ENCODE data around the gene SIAH3.
"Not testable (repeated sequence)": the region's sequence is repeated elsewhere in the genome, so short reads cannot be mapped to it uniquely, and the experiment has no call there.

The SIAH3 gene

DNA sequence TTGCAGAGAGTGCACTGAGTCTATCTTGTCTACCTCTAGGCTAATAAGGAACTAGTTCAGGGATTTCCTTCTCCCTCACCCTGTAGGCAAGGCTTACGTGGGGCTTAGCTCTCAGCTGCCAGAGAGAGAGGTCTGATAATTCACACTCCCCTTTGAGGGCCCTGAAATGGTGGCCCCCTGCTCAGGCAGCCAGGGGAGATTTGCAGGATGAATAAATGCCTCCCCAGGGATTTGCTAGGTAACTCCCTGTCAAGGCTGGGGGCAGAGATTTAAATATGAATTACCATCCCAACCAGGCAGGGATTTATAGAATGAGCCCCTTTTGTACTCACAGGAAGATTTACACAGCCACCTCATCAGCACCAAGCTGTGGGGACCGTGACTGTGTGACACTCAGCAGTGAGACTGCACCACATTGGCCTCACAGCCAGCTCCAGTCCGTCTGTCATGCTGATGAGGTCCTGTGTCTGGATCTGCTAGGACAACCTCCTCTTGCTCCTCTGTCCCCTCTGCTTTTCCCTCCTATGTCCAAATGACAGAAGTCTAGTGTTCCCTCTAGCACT is 76.1 kb downstream of the SIAH3 start:
- Mint-ChIP-seq H3K36me3 (ENCODE audit: low read depth) (no peaks in the 10 kb centered on the region), H3K4me3 (no peak overlapping the region), H3K27me3 (ENCODE audit: low read depth) (peaks cover 10% of the 10 kb centered on the region), H3K9me3 (no peaks in the 10 kb centered on the region), H3K27ac (no peak overlapping the region), H3K4me1 (ENCODE audit: low read depth) (no peaks in the 10 kb centered on the region)
- no peak for DNase-seq (ENCODE audit: low spot score)

GRCh38 chr13:45773944-45774343 is 77.6 kb downstream of the SIAH3 start:
- no peak overlapping the region for H3K4me3 Mint-ChIP-seq
- no peaks in the 10 kb centered on the region for H3K4me1 Mint-ChIP-seq (ENCODE audit: low read depth)
- no peaks in the 10 kb centered on the region for H3K9me3 Mint-ChIP-seq
- H3K27me3 Mint-ChIP-seq (ENCODE audit: low read depth): peaks cover 13% of the 10 kb centered on the region
- no peak for DNase-seq (ENCODE audit: low spot score)
- no peaks in the 10 kb centered on the region for H3K36me3 Mint-ChIP-seq (ENCODE audit: low read depth)
- H3K27ac Mint-ChIP-seq: no peak overlapping the region

GRCh38 chr13:45773236-45773635 is 78.3 kb downstream of the SIAH3 start:
- DNase-seq (ENCODE audit: low spot score): no peak
- Mint-ChIP-seq H3K9me3 (no peaks in the 10 kb centered on the region), H3K4me3 (no peak overlapping the region), H3K4me1 (ENCODE audit: low read depth) (no peaks in the 10 kb centered on the region), H3K36me3 (ENCODE audit: low read depth) (no peaks in the 10 kb centered on the region), H3K27ac (no peak overlapping the region), H3K27me3 (ENCODE audit: low read depth) (peaks cover 13% of the 10 kb centered on the region)

- H3K9me3 Mint-ChIP-seq: no peaks in the 10 kb centered on the region
These were observed 80.7 kb downstream of the SIAH3 start for GRCh38 chr13:45770886-45771285.

GRCh38 chr13:45768656-45769479 is 82.7 kb downstream of the SIAH3 start:
- Mint-ChIP-seq H3K27ac (no peak overlapping the region), H3K9me3 (no peaks in the 10 kb centered on the region), H3K4me3 (no peak overlapping the region), H3K27me3 (ENCODE audit: low read depth) (peaks cover 11% of the 10 kb centered on the region), H3K36me3 (ENCODE audit: low read depth) (no peaks in the 10 kb centered on the region), H3K4me1 (ENCODE audit: low read depth) (no peaks in the 10 kb centered on the region)
- DNase-seq (ENCODE audit: low spot score): no peak

More at GRCh38 chr13:45770886-45771285, 80.7 kb downstream of the SIAH3 start:
- H3K36me3 Mint-ChIP-seq (ENCODE audit: low read depth): no peaks in the 10 kb centered on the region
- no peaks in the 10 kb centered on the region for H3K4me1 Mint-ChIP-seq (ENCODE audit: low read depth)
- no peak overlapping the region for H3K27ac Mint-ChIP-seq
- H3K27me3 Mint-ChIP-seq (ENCODE audit: low read depth): peaks cover 8% of the 10 kb centered on the region
- DNase-seq (ENCODE audit: low spot score): no peak
- H3K4me3 Mint-ChIP-seq: no peak overlapping the region

- DNase-seq (ENCODE audit: low spot score): no peak
- H3K27ac Mint-ChIP-seq: no peak overlapping the region
- H3K36me3 Mint-ChIP-seq (ENCODE audit: low read depth): no peaks in the 10 kb centered on the region
- H3K4me1 Mint-ChIP-seq (ENCODE audit: low read depth): no peaks in the 10 kb centered on the region
- no peak overlapping the region for H3K4me3 Mint-ChIP-seq
- H3K9me3 Mint-ChIP-seq: no peaks in the 10 kb centered on the region
- H3K27me3 Mint-ChIP-seq (ENCODE audit: low read depth): peaks cover 10% of the 10 kb centered on the region
These were observed 86.1 kb downstream of the SIAH3 start for GRCh38 chr13:45765464-45765863.

DNA sequence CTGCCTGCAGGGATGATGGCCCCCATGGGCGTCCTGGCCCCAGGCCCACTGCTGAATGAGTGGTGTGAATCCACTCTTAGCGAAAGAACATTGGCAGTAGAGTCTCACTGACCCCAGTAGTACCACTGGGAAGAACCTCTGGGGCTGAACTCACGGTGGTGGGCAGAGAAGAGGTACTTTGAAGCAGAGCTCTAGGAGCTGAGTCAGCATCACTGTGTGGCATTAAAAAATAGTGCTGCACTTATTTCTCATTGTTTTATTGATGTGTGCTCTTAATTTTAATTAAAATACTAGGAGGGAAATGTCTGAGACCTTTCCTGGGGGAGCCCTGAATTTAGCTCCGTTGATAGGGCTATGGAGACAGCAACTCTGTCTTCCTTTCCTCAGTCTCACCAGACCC is 88.1 kb downstream of the SIAH3 start:
- H3K27ac Mint-ChIP-seq: no peak overlapping the region
- H3K27me3 Mint-ChIP-seq (ENCODE audit: low read depth): peaks cover 8% of the 10 kb centered on the region
- H3K36me3 Mint-ChIP-seq (ENCODE audit: low read depth): no peaks in the 10 kb centered on the region
- H3K4me1 Mint-ChIP-seq (ENCODE audit: low read depth): no peaks in the 10 kb centered on the region
- H3K4me3 Mint-ChIP-seq: no peak overlapping the region
- H3K9me3 Mint-ChIP-seq: peaks cover 4% of the 10 kb centered on the region
- no peak for DNase-seq (ENCODE audit: low spot score)

- H3K36me3 Mint-ChIP-seq (ENCODE audit: low read depth); H3K4me1 Mint-ChIP-seq (ENCODE audit: low read depth); H3K27ac Mint-ChIP-seq; H3K4me3 Mint-ChIP-seq; H3K27me3 Mint-ChIP-seq (ENCODE audit: low read depth); DNase-seq (ENCODE audit: low spot score): not testable (repeated sequence)
- H3K9me3 Mint-ChIP-seq: peaks cover 13% of the 10 kb centered on the region
These were observed 94.0 kb downstream of the SIAH3 start for GRCh38 chr13:45757589-45757988.

GRCh38 chr13:45756498-45756897 is 95.1 kb downstream of the SIAH3 start:
- DNase-seq (ENCODE audit: low spot score); H3K36me3 Mint-ChIP-seq (ENCODE audit: low read depth); H3K4me1 Mint-ChIP-seq (ENCODE audit: low read depth); H3K4me3 Mint-ChIP-seq; H3K27ac Mint-ChIP-seq; H3K27me3 Mint-ChIP-seq (ENCODE audit: low read depth): not testable (repeated sequence)
- peaks cover 13% of the 10 kb centered on the region for H3K9me3 Mint-ChIP-seq

GRCh38 chr13:45752510-45752909 is 99.0 kb downstream of the SIAH3 start:
- no peak overlapping the region for H3K27ac Mint-ChIP-seq

GRCh38 chr13:45751885-45752284 is 99.7 kb downstream of the SIAH3 start:
- Mint-ChIP-seq H3K27ac (no peak overlapping the region), H3K4me3 (no peak overlapping the region), H3K9me3 (no peaks in the 10 kb centered on the region), H3K36me3 (ENCODE audit: low read depth) (no peaks in the 10 kb centered on the region), H3K27me3 (ENCODE audit: low read depth) (no peaks in the 10 kb centered on the region), H3K4me1 (ENCODE audit: low read depth) (no peaks in the 10 kb centered on the region)
- no peak for DNase-seq (ENCODE audit: low spot score)

More at GRCh38 chr13:45752510-45752909, 99.0 kb downstream of the SIAH3 start:
- no peaks in the 10 kb centered on the region for H3K4me1 Mint-ChIP-seq (ENCODE audit: low read depth)
- no peaks in the 10 kb centered on the region for H3K27me3 Mint-ChIP-seq (ENCODE audit: low read depth)
- H3K36me3 Mint-ChIP-seq (ENCODE audit: low read depth): no peaks in the 10 kb centered on the region
- H3K4me3 Mint-ChIP-seq: no peak overlapping the region
- peaks cover 2% of the 10 kb centered on the region for H3K9me3 Mint-ChIP-seq
- DNase-seq (ENCODE audit: low spot score): no peak

- H3K27me3 Mint-ChIP-seq (ENCODE audit: low read depth): no peaks in the 10 kb centered on the region
- H3K36me3 Mint-ChIP-seq (ENCODE audit: low read depth): no peaks in the 10 kb centered on the region
- no peaks in the 10 kb centered on the region for H3K4me1 Mint-ChIP-seq (ENCODE audit: low read depth)
- no peak for DNase-seq (ENCODE audit: low spot score)
- H3K27ac Mint-ChIP-seq: no peak overlapping the region
- H3K9me3 Mint-ChIP-seq: no peaks in the 10 kb centered on the region
- H3K4me3 Mint-ChIP-seq: no peak overlapping the region
These were observed 101.0 kb downstream of the SIAH3 start for GRCh38 chr13:45750566-45750965.

DNA sequence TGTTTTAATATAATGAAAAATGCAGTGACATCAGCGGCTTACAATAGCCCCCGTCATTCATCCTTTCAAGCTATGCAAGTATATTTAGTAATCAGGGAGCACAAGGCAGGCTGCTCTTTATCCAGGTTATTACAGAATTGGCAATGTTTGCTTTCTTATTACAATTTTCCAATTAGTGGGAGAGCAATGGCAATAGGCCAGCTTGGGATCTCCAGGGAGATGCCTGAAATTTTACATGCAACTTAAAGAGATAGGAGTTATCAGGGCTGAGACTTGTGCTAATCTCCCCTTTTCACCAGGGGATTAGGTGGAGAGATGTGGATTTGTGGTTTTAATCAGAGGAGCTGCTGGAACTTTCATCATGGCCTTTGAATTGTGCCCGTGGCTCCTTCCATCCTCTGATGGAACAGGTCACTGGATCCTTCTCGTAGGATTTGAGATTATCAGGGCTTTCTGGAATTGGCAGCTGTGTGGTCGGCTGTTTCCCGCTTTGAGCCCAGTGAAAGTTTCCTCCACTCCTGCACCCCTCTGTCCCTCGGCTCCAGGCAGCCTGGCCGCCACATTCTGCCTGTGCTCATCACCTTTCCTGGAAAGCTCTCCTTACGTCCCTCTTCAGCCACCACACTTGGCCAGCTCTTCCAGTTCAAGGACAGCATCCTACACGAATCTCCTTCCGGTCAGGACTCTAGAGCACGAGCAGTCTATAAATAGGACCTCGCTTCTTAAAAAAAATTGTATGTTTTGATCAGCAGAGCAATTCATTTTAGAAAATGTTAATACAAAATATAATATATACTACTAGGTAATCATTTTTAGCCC is 102.4 kb downstream of the SIAH3 start:
- no peaks in the 10 kb centered on the region for H3K4me1 Mint-ChIP-seq (ENCODE audit: low read depth)
- no peaks in the 10 kb centered on the region for H3K36me3 Mint-ChIP-seq (ENCODE audit: low read depth)
- no peaks in the 10 kb centered on the region for H3K9me3 Mint-ChIP-seq
- no peak for DNase-seq (ENCODE audit: low spot score)
- no peak overlapping the region for H3K4me3 Mint-ChIP-seq
- no peak overlapping the region for H3K27ac Mint-ChIP-seq
- no peaks in the 10 kb centered on the region for H3K27me3 Mint-ChIP-seq (ENCODE audit: low read depth)

GRCh38 chr13:45747071-45747470 is 104.5 kb downstream of the SIAH3 start:
- Mint-ChIP-seq H3K27me3 (ENCODE audit: low read depth) (no peaks in the 10 kb centered on the region), H3K36me3 (ENCODE audit: low read depth) (no peaks in the 10 kb centered on the region)

More at GRCh38 chr13:45747071-45747470, 104.5 kb downstream of the SIAH3 start:
- H3K9me3 Mint-ChIP-seq: no peaks in the 10 kb centered on the region
- no peaks in the 10 kb centered on the region for H3K4me1 Mint-ChIP-seq (ENCODE audit: low read depth)
- H3K4me3 Mint-ChIP-seq: no peak overlapping the region
- DNase-seq (ENCODE audit: low spot score): no peak
- no peak overlapping the region for H3K27ac Mint-ChIP-seq

All from T-helper 2 cell treated with Interferon-gamma antibody and Interleukin-4, amounts not matched to agents 5 μg/mL and 100 μg/mL, for 36 hours (primary cell).